GM12874 (cell line): Measurements from ENCODE around the gene FAM117A.

Source experiments
- TF ChIP-seq, protein P1 (sequence below): IDR thresholded peaks from 2 replicates; pipeline ENCODE4 v1.5.1; 2011; ENCODE audit warnings: low read depth, mild to moderate bottlenecking, control low read depth, low read length, moderate library complexity; ENCODE audit not compliant: insufficient read depth

Gene FAM117A

DNA sequence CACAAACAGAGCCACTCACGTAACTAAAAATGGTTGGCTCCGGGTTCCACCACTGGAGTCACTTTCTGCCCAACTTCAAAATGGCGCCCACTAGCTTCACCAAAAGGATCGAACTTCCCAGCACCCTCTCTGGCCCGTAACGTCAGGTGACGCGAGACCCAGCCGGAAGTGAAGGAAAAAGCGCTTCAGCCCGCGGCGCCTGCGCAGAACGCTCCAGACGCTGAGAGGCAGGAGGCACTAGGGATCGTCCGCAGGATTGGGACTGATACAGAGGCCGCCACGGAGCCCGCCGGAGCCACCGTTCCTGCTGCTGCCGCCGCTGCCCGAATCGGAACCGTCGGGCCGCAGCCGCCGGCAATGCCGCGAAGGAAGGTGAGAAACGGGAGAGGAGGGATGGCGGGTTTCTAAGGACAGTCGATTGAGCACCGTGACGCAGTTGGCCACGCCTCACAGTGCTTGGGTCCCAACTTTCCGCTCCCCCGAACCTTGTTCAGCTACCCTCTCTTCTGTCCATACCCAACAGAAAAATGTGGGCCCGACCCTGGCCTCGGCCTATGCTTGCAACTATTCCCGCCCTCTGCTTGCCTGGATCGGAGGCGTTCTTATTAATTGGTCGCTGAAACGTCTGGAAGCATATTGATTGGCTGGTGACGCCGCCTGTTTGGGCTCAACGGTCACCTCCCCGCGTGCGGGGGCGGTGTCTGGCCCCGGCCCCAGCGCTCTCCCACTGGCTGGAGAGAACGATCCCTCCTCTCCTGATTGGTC is 24.7 kb upstream of the FAM117A start, which contains the start of gene KAT7:
Gene KAT7 (plus strand): TSS at position 204 of the 765 bp plus-strand sequence. CDS start 154 bp downstream, at position 358.
- TF ChIP-seq, protein P1, sequence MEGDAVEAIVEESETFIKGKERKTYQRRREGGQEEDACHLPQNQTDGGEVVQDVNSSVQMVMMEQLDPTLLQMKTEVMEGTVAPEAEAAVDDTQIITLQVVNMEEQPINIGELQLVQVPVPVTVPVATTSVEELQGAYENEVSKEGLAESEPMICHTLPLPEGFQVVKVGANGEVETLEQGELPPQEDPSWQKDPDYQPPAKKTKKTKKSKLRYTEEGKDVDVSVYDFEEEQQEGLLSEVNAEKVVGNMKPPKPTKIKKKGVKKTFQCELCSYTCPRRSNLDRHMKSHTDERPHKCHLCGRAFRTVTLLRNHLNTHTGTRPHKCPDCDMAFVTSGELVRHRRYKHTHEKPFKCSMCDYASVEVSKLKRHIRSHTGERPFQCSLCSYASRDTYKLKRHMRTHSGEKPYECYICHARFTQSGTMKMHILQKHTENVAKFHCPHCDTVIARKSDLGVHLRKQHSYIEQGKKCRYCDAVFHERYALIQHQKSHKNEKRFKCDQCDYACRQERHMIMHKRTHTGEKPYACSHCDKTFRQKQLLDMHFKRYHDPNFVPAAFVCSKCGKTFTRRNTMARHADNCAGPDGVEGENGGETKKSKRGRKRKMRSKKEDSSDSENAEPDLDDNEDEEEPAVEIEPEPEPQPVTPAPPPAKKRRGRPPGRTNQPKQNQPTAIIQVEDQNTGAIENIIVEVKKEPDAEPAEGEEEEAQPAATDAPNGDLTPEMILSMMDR = no peak

DNA sequence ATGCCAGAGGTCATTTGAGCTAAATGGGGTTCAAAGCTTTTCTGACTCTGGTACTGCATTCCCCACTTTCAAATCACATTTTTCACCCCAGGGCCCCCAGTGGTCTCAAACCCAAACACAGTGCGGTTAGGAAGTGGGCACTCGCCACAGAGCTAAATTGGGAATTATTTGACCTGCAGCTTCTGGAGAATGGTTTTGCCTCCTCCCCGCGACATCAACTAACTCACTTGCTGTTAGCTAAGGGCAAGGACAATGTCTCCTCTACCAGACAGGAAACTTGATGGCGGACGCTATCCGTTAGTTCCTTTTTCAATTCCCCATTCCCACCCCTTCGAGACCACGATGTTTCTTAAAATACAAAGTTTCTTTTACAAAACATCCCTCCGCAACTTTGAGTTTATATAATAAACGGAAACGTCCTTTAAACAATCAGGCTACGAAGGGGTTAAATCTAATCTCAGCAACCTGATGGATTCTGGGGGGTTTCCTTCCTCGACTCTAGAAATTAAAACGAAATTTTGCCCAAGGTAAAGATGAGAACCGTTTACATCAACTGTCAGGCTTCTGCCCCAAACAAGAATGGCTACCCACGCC is 24.1 kb upstream of the FAM117A start:
- TF ChIP-seq, protein P1 = no peak

DNA sequence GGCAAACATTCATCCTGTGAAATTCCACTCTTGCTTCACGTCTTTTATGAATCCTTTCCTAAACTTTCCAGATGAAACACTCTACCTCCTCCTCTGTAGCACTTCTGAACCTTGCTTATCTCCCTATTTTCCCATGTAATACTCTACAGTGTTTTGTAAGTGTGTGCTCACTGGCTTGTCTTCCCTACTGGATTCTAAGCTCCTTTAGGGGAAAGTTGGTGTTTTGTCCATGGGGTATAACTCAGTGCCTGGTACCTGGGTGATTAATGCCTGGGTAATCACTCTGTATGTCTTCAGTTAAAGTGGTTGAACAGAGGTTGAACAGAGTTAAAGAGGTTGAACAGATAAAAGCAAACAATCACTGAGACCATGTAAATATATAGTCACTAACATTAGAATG is 20.7 kb upstream of the FAM117A start:
- TF ChIP-seq, protein P1 = no peak

DNA sequence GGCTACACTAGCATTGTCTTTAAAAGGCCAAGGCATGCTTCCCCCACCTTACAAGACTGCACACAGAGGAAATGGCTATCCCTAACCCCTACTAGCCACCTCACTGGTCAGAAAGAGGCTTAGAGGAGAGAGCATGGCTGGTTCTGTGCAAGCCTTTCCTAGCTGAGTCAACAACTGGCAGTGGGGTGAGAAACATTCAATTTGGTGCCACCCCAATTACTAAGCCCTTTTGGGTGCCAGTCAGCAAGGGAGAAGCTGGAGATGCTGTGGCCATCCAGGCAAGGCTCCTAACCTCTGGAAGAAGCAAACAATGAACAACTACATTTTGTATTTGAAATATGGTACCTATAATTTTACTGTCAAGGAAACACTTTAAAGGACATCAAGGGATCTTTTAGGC is 19.9 kb upstream of the FAM117A start:
- TF ChIP-seq, protein P1 = no peak

DNA sequence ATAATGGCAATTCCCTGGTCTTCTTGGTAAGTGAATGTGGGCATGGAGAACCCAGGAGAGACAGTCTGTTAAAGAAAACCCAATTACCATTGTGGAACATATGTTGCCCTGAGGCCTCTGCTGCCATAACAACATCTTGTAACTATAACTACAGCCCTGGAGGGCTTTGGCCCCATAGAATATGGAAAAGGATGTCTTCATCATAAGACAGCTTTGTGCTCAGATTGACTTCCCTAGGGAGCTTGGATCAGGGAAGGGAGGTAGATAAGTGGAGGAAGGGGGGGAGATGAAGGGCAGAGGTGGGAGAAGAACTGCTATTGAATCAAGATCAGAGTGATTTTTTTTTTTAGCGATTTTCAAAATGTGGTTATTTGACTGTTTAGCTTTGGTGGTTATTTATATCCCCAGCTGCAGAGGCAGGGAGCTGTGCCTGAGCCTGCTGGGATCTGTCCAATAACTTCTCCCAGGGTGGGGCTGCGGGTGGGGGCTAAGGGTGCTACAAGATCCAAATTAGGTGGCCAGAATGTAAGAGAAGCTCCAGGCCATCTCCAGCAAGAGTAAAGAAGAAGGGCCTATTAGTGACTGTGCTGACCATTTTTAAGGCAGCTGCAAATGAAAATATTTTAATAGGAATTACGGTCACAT is 19.3 kb upstream of the FAM117A start:
- TF ChIP-seq, protein P1 = no peak

DNA sequence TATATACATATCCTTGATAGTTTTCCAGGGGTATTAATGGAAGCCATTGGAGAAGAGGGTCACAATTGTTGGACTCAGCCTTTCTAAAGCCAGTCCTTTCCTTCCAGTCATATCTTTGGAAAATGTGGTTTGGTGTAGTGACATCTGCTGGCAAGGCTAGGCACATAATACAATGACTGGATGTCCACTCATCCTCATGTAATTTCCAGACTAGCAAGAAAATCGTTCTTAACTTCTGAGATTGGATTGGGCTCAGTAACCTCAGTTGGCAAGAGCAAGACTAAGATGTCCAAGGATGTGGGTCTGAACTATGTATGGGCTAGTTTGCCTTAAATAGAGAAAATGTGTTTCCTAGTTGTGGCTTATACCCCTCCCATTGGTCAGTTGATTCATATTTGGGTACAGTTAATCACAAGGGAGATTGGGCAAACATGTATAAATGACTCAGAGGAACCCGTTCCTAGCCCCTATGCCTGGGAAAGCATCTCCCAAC is 15.9 kb upstream of the FAM117A start:
- TF ChIP-seq, protein P1 = peak; percentile 42

DNA sequence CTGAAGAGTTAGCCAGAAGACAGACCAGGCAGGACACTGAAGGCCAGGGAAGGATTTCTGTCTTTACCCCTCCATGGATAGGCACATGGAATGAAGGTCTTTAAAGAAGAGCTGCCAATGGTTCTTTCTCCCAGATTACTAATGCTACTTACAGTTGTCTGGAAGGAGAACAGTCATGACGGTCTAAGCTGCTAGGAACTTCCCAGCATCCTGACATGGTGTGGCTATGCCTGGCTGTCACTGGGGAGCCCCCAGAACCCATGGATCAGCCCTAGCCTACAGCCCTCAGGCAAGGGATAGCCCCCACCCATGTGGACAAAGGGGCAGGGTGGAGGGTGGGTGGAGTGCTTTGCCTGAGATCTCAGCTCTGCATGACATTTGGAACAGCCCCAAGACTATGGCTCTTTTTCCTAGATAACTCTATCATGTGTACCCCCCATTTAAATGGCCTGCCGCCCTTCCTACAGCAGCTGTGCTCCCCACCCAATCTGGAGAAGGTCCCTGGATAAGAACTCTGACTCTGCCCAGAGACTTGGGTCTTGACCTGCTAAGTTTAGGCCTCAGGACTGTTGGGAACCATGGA is 15.3 kb upstream of the FAM117A start:
- TF ChIP-seq, protein P1 = no peak
